GM19351 (cell line): ENCODE data around the gene PLTP.
A peak's percentile ranks its signal among the peaks of the same experiment; 100 is the strongest.

Experiments
- ATAC-seq: cut with Tn5 transposase; IDR thresholded peaks from one replicate; pipeline ENCODE4 v1.9.1; 2021; ENCODE audit warnings: mild to moderate bottlenecking, moderate library complexity; ENCODE audit not compliant: unreplicated experiment

Gene PLTP

GRCh38 chr20:45921337-45922189 is 9.6 kb upstream of the PLTP start:
- ATAC-seq, result no peak

GRCh38 chr20:45920462-45921336 is 8.7 kb upstream of the PLTP start:
- ATAC-seq, result no peak

DNA sequence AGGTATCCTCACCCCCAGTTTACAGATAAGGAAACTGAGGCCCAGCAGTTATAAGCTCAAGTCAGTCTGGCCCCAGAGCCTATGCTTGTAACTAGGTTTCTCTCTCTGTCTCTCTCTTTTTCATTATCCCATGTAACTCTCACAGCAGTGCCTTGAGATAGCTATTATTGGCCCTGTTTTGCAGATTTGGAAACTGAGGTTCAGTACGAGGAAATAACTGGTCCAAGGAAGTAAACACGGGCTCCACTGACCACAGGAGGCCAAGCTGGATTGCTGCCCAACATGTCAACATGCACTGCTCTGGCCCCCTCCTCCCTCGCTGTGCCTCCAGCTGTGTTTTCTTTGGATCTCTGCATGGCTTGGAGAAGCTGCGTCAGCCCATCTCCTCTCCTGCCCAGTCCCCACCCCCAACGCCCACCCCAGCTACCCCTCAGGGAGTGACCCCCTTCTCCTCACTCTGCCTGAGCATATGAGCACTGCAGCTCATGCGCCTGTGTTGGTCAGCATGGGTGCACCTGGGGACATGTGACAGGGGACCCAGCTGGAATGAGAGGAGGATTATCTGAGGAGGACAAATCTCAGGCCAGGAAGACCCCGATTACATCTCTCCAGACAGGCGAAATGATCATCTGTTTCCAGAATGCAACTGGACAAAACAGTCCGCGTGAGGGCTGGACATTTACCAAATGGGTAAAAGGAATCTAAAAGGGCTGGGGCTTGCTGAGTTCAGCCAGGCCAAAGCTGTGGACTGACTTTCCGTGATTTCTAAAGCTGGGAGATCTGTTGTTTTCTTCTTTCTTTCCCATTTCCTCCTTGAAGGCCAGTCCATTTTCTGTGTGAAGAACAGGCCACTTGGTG is 7.8 kb upstream of the PLTP start:
- no peak for ATAC-seq

GRCh38 chr20:45918779-45919537 is 7.0 kb upstream of the PLTP start:
- ATAC-seq, result no peak

DNA sequence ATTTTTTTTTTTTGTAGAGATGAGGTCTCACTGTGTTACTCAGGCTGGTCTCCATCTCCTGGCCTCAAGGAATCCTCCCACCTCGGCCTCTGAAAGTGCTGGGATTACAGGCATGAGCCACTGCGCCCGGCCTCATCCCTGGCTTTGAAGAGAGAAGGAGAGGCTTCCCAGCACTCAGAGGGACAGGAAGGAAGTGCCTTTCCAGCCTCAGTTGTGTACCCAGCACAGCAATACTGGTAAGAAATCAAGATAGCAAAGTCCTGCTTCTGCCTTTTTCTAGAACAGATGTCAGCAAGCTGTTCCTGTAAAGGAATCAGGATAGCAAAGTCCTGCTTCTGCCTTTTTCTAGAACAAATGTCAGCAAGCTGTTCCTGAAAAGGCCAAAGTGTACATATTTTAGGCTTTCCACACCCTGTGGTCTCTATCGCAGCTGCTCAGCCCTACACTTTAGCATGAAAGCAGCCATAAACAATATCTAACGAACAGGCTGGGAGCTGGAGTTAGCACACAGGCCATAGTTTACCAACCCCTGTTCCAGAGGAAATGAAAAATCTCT is 6.3 kb upstream of the PLTP start:
- no peak for ATAC-seq

DNA sequence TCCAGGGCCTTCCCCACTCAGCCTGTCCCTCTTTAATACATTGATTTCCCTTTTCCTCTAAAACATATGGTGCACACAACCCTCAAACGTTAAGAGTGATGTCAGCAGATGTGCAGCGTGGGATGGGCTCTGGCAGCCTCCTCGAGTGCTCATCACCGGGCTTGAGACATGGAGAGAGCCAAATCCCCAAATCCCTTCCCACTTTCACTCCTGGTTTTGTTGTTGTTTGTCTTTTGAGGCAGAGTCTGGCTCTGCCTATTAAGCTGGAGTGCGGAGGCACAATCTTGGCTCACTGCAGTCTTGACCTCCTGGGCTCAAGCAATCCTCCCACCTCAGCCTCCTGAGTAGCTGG is 5.8 kb upstream of the PLTP start:
- ATAC-seq, result no peak

GRCh38 chr20:45913116-45913515 is 1.2 kb upstream of the PLTP start:
- no peak for ATAC-seq

DNA sequence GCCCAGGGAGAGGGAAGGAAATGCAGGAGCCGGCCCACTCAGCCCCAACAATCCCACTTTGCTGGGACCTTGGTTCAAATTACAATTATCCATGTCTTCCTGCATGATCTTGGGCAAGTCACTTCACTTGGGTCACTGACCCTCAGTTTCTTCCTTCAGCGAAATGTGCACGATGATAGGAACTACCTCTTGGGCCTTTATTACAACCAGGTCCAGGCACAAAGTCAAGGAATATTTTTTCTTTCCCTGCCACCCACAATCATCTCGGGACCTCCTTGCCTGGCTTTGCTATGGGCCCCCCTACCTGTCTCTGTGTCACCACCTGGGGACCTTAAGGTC is 358 bp upstream of the PLTP start:
- no peak for ATAC-seq

GRCh38 chr20:45910670-45911485 is 1.1 kb downstream of the PLTP start:
- ATAC-seq, result peak; percentile 87

- no peak for ATAC-seq
Observed at GRCh38 chr20:45909817-45910669, 1.9 kb downstream of the PLTP start.

GRCh38 chr20:45909336-45909808 is 2.6 kb downstream of the PLTP start:
- ATAC-seq, result no peak

GRCh38 chr20:45908084-45908483 is 3.9 kb downstream of the PLTP start:
- ATAC-seq, result no peak

DNA sequence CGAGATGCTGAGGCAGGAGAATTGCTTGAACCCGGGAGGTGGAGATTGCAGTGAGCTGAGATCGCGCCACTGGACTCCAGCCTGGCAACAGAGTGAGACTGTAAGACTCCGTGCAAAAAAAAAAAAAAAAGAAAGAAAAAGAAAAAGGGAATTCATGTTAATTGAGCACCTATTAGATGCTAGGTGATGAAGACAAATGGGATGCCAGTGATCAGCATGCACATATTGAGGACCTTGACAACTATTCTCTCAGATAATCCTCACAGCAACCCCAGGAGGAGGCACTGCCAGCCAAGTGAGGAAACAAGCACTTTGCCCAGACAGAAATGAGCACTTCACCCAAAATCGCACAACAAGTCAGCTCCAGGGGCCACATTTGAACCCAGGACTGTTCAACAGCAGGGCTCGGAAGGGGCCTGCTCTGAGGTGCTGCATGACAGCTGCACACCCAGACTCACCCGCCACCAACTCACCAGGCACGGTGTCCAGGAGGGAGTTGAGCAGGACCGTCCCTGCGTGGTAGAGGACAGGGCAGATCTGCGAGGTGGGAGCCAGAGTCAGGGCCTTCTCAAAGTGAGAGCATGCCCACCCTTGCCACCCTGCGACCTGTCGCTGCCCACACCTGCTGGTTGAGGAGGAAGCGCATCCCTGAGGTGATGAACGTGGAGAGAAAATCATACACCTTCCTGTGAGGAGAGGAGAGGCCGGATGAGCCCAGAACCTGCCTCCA is 4.6 kb downstream of the PLTP start:
- no peak for ATAC-seq

- ATAC-seq, result no peak
Observed at GRCh38 chr20:45905505-45906079, 6.4 kb downstream of the PLTP start.

DNA sequence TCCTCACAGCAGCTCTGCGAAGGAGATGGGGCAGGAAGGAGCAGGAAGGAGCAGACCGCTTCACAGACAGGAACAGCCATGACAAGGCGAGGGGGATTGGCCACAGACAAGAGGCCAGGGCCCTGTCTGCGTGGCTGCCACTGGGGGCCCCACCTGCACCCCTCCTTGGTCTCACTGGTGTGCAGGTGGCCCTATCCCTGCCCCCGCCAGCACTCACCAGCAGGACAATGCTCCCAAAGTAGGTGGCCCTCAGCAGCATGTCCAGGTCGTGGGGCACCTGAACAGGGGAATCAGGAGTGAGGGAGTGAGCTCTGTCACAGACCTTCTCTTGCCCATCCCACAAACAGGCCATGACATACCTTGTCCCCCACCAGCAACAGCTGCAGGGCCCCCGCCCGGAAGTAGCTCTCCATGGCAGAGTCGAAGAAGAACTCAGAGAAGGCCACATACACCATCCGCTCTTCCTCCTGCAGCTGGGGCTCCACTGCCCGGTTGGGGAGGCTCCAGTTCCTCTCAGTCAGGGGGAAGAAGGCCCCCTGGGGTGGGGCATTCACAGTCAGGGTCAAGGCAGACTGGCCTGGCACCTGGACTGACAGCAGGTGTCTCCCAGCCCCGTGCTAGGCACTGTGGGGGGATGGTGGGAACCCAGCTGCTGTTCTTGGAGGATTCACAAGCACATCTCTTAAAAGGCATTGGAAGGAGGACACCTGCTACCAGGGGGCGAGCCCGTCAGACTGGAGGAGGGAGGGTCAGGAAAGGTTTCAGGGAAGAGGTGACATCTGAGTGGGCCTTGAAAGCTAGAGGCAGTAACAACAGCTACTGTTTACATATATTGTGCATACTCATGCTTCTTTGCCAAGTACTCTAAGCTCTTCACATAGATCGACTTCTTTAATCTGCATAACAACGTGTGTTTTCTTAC is 7.1 kb downstream of the PLTP start:
- no peak for ATAC-seq

- no peak for ATAC-seq
Observed at GRCh38 chr20:45902199-45902701, 9.7 kb downstream of the PLTP start.
